ENCODE measurements around the gene FAM234A.
"Not testable (repeated sequence)": the region's sequence is repeated elsewhere in the genome, so short reads cannot be mapped to it uniquely, and the experiment has no call there.

FAM234A gene

GRCh38 chr16:200388-200787 lies 34.2 kb upstream of the FAM234A start:
- Histone ChIP-seq H3K27me3 (ENCODE audit: control insufficient read depth, insufficient read depth, low read length) (no peaks in the 10 kb centered on the region), H3K4me3 (ENCODE audit: low read depth, low read length) (no peak overlapping the region), H3K27ac (ENCODE audit: low read depth, low read length) (no peak overlapping the region), H3K36me3 (ENCODE audit: control insufficient read depth, insufficient read depth, low read length) (peaks cover 87% of the 10 kb centered on the region), H3K9me3 (ENCODE audit: control insufficient read depth, insufficient read depth, low read length) (no peaks in the 10 kb centered on the region), H3K9ac (ENCODE audit: low read depth, low read length) (no peak overlapping the region), H3K4me1 (ENCODE audit: control insufficient read depth, insufficient read depth, low read length) (no peaks in the 10 kb centered on the region)

DNA sequence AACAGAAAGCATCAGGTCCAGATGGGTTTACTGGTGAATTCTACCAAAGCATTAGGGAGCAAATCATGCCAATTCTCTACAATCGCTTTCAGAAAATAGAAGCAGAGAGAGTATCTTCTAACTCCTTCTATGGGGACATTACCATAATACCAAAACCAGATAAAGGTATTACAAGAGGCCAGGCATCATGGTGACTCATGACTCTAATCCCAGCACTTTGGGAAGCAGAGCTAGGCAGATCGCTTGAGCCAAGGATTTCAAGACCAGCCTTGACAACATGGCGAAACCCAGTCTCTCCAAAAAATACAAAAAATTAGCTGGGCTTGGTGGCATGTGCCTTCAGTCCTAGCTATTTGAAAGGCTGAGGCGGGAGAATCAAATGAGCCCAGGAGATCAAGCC lies 31.4 kb upstream of the FAM234A start:
- Histone ChIP-seq H3K9me3 (ENCODE audit: control insufficient read depth, insufficient read depth, low read length) (no peaks in the 10 kb centered on the region), H3K36me3 (ENCODE audit: control insufficient read depth, insufficient read depth, low read length) (peaks cover 84% of the 10 kb centered on the region), H3K9ac (ENCODE audit: low read depth, low read length) (no peak overlapping the region), H3K27ac (ENCODE audit: low read depth, low read length) (no peak overlapping the region), H3K4me1 (ENCODE audit: control insufficient read depth, insufficient read depth, low read length) (no peaks in the 10 kb centered on the region), H3K27me3 (ENCODE audit: control insufficient read depth, insufficient read depth, low read length) (no peaks in the 10 kb centered on the region), H3K4me3 (ENCODE audit: low read depth, low read length) (no peak overlapping the region)

- not testable (repeated sequence) for H3K9ac ChIP-seq (ENCODE audit: low read depth, low read length); H3K27ac ChIP-seq (ENCODE audit: low read depth, low read length); H3K4me1 ChIP-seq (ENCODE audit: control insufficient read depth, insufficient read depth, low read length); H3K9me3 ChIP-seq (ENCODE audit: control insufficient read depth, insufficient read depth, low read length); H3K27me3 ChIP-seq (ENCODE audit: control insufficient read depth, insufficient read depth, low read length); H3K4me3 ChIP-seq (ENCODE audit: low read depth, low read length)
- H3K36me3 ChIP-seq (ENCODE audit: control insufficient read depth, insufficient read depth, low read length): peaks cover 84% of the 10 kb centered on the region
Measured at GRCh38 chr16:204046-204445, 30.6 kb upstream of the FAM234A start.

- H3K36me3 ChIP-seq (ENCODE audit: control insufficient read depth, insufficient read depth, low read length): peaks cover 91% of the 10 kb centered on the region
- H3K4me1 ChIP-seq (ENCODE audit: control insufficient read depth, insufficient read depth, low read length); H3K27ac ChIP-seq (ENCODE audit: low read depth, low read length); H3K4me3 ChIP-seq (ENCODE audit: low read depth, low read length); H3K9me3 ChIP-seq (ENCODE audit: control insufficient read depth, insufficient read depth, low read length); H3K27me3 ChIP-seq (ENCODE audit: control insufficient read depth, insufficient read depth, low read length); H3K9ac ChIP-seq (ENCODE audit: low read depth, low read length): not testable (repeated sequence)
Measured at GRCh38 chr16:209359-209758, 25.3 kb upstream of the FAM234A start.

GRCh38 chr16:211631-212180 lies 22.9 kb upstream of the FAM234A start:
- H3K27me3 ChIP-seq (ENCODE audit: control insufficient read depth, insufficient read depth, low read length); H3K27ac ChIP-seq (ENCODE audit: low read depth, low read length); H3K9ac ChIP-seq (ENCODE audit: low read depth, low read length); H3K4me1 ChIP-seq (ENCODE audit: control insufficient read depth, insufficient read depth, low read length); H3K9me3 ChIP-seq (ENCODE audit: control insufficient read depth, insufficient read depth, low read length); H3K4me3 ChIP-seq (ENCODE audit: low read depth, low read length): not testable (repeated sequence)
- H3K36me3 ChIP-seq (ENCODE audit: control insufficient read depth, insufficient read depth, low read length): peaks cover 90% of the 10 kb centered on the region

DNA sequence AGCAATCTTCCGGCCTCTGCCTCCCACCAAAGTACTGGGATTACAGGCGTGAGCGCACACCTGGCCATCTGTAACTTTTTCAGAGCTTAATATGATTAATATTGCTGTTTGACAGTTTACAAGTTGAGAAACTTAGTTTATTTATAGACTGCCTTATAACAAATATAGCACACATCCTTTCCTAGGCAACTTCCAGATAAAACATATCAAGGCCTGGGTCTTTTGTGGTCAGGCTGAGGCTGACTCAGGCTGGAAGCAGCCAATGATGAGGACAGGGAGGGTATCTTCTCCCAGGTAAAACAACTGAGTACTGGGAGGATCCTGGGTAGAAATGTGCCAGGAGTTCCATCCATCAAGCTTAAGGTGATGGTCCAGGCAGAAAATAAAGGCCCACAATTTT lies 21.6 kb upstream of the FAM234A start:
- Histone ChIP-seq H3K27me3 (ENCODE audit: control insufficient read depth, insufficient read depth, low read length) (no peaks in the 10 kb centered on the region), H3K4me3 (ENCODE audit: low read depth, low read length) (no peak overlapping the region), H3K9me3 (ENCODE audit: control insufficient read depth, insufficient read depth, low read length) (no peaks in the 10 kb centered on the region), H3K36me3 (ENCODE audit: control insufficient read depth, insufficient read depth, low read length) (peaks cover 89% of the 10 kb centered on the region), H3K27ac (ENCODE audit: low read depth, low read length) (no peak overlapping the region), H3K4me1 (ENCODE audit: control insufficient read depth, insufficient read depth, low read length) (no peaks in the 10 kb centered on the region), H3K9ac (ENCODE audit: low read depth, low read length) (no peak overlapping the region)

- H3K4me3 ChIP-seq (ENCODE audit: low read depth, low read length): no peak overlapping the region
- no peaks in the 10 kb centered on the region for H3K27me3 ChIP-seq (ENCODE audit: control insufficient read depth, insufficient read depth, low read length)
- H3K4me1 ChIP-seq (ENCODE audit: control insufficient read depth, insufficient read depth, low read length): no peaks in the 10 kb centered on the region
- H3K27ac ChIP-seq (ENCODE audit: low read depth, low read length): no peak overlapping the region
- H3K9me3 ChIP-seq (ENCODE audit: control insufficient read depth, insufficient read depth, low read length): no peaks in the 10 kb centered on the region
- H3K9ac ChIP-seq (ENCODE audit: low read depth, low read length): no peak overlapping the region
- peaks cover 87% of the 10 kb centered on the region for H3K36me3 ChIP-seq (ENCODE audit: control insufficient read depth, insufficient read depth, low read length)
Measured at GRCh38 chr16:220021-220420, 14.6 kb upstream of the FAM234A start.

DNA sequence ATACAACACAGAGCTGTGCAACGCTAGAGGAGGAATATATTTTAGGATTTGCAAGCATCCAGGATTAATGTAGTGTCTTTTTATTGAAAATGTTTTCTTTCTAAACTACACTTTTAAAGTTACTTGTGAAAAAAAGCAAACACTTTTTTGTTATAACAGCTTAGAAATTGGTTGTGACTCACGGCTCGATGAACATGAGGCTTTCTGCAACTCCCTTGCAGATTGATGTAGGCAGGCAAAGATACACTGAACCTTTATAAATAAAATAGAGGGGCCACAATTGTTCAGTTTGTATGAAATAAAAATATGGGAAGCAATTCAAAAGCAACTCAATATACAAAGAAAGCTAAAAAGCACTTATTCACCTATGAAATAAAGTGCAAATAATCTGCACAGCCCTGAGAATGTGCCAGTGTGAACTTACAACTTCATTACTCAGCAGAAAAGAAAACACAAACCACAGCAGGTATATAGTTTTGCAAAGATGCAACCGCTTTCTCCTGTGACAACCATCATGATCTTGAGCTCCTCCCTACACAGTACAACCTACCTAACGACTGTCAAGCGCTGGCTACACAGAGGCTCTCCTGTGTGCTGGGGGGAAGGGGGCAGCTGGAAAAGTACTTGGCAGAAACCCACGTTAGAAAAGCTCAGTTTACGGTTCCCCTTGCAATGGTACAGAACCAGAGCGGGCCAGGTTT lies 6.3 kb upstream of the FAM234A start:
- Histone ChIP-seq H3K9ac (ENCODE audit: low read depth, low read length) (peak overlapping the region; percentile 99), H3K4me3 (ENCODE audit: low read depth, low read length) (peak overlapping the region; percentile 98), H3K4me1 (ENCODE audit: control insufficient read depth, insufficient read depth, low read length) (peaks cover 6% of the 10 kb centered on the region), H3K36me3 (ENCODE audit: control insufficient read depth, insufficient read depth, low read length) (peaks cover 46% of the 10 kb centered on the region), H3K27ac (ENCODE audit: low read depth, low read length) (peak overlapping the region; percentile 99), H3K27me3 (ENCODE audit: control insufficient read depth, insufficient read depth, low read length) (no peaks in the 10 kb centered on the region), H3K9me3 (ENCODE audit: control insufficient read depth, insufficient read depth, low read length) (no peaks in the 10 kb centered on the region)

DNA sequence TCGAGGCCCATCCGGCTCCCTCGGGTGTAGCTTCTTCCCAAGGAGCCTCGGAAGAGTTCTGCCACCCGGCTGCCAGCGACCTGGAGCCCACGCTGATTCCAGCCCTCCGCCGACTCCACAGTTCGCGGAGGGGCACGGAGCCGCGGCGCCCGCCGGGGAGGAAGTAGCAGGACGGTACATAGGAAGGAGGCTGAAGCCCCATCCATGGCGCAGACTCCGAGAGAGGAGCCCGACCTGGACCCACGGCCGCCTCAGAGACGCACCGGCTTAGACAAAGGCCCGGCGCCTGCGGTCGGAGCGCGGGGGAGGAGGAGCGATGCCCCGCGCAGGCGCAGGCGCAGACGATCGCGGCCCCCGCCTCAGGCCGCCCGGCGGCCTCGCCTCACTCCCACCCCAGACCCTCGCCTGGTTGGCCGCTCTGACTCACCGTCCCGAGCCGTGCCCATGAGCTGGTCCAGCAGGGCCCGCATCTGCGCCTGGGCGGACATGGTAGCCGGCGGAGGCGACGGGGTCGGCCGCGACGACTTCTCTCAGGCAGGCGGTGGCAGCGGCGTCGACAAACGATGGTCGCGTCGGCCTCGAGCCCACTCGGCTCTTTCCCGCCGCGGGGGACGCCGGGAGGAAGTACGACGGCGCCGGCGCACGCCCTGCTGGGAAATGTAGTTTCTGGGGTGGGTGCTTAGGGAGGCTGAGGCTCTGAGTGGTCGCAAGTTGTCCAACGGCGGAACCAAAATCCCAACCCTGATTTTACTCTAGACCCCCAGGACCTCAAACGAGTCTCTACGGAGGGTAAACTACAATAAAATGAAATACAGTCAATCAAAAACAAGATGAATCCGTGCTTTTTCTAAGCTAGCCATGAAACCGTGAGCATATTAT lies 5.5 kb upstream of the FAM234A start, which contains the start of gene LUC7L:
TSS of gene LUC7L (minus strand) at position 598 of the 879 bp plus-strand sequence. CDS start at position 488, 110 bp downstream.
- Histone ChIP-seq H3K4me1 (ENCODE audit: control insufficient read depth, insufficient read depth, low read length) (peaks cover 6% of the 10 kb centered on the region), H3K4me3 (ENCODE audit: low read depth, low read length) (peak within 1 kb of the TSS; percentile 98), H3K9me3 (ENCODE audit: control insufficient read depth, insufficient read depth, low read length) (no peaks in the 10 kb centered on the region), H3K9ac (ENCODE audit: low read depth, low read length) (peak within 1 kb of the TSS; percentile 99), H3K27me3 (ENCODE audit: control insufficient read depth, insufficient read depth, low read length) (no peaks in the 10 kb centered on the region), H3K36me3 (ENCODE audit: control insufficient read depth, insufficient read depth, low read length) (peaks cover 39% of the 10 kb centered on the region), H3K27ac (ENCODE audit: low read depth, low read length) (peak within 1 kb of the TSS; percentile 99)

GRCh38 chr16:229731-230281 lies 4.8 kb upstream of the FAM234A start:
- Histone ChIP-seq H3K36me3 (ENCODE audit: control insufficient read depth, insufficient read depth, low read length) (peaks cover 33% of the 10 kb centered on the region), H3K9ac (ENCODE audit: low read depth, low read length) (no peak overlapping the region), H3K27ac (ENCODE audit: low read depth, low read length) (no peak overlapping the region), H3K27me3 (ENCODE audit: control insufficient read depth, insufficient read depth, low read length) (no peaks in the 10 kb centered on the region), H3K4me1 (ENCODE audit: control insufficient read depth, insufficient read depth, low read length) (peaks cover 6% of the 10 kb centered on the region), H3K4me3 (ENCODE audit: low read depth, low read length) (peak overlapping the region; percentile 98), H3K9me3 (ENCODE audit: control insufficient read depth, insufficient read depth, low read length) (no peaks in the 10 kb centered on the region)

- not testable (repeated sequence) for H3K9ac ChIP-seq (ENCODE audit: low read depth, low read length); H3K4me3 ChIP-seq (ENCODE audit: low read depth, low read length); H3K27me3 ChIP-seq (ENCODE audit: control insufficient read depth, insufficient read depth, low read length); H3K9me3 ChIP-seq (ENCODE audit: control insufficient read depth, insufficient read depth, low read length); H3K27ac ChIP-seq (ENCODE audit: low read depth, low read length); H3K4me1 ChIP-seq (ENCODE audit: control insufficient read depth, insufficient read depth, low read length)
- H3K36me3 ChIP-seq (ENCODE audit: control insufficient read depth, insufficient read depth, low read length): peaks cover 30% of the 10 kb centered on the region
Measured at GRCh38 chr16:230351-230750, 4.3 kb upstream of the FAM234A start.
